Germinal center (tissue), 1 donor: ENCODE measurements around the gene CKB.
A peak's percentile ranks its signal among the peaks of the same experiment; 100 is the strongest.

Source experiments
- DNase-seq: peaks from one replicate; pipeline ENCODE4 v3.0.0; 2012; ENCODE audit warnings: mixed read lengths, low spot score

Gene CKB

GRCh38 chr14:103549361-103550311 lies 27.0 kb upstream of the CKB start:
- no peak for DNase-seq

GRCh38 chr14:103548463-103549351 lies 26.1 kb upstream of the CKB start:
- DNase-seq, result no peak

GRCh38 chr14:103547941-103548462 lies 25.4 kb upstream of the CKB start:
- no peak for DNase-seq

GRCh38 chr14:103547455-103547940 lies 24.9 kb upstream of the CKB start:
- DNase-seq, result no peak

- DNase-seq, result peak; percentile 85
Observed at GRCh38 chr14:103546652-103547454, 24.2 kb upstream of the CKB start.

GRCh38 chr14:103545915-103546651 lies 23.5 kb upstream of the CKB start:
- no peak for DNase-seq

- DNase-seq, result no peak
Observed at GRCh38 chr14:103545219-103545914, 22.7 kb upstream of the CKB start.

GRCh38 chr14:103544388-103545218 lies 22.0 kb upstream of the CKB start:
- DNase-seq, result no peak

- DNase-seq, result no peak
Observed at GRCh38 chr14:103543721-103544387, 21.2 kb upstream of the CKB start.

GRCh38 chr14:103543140-103543539 lies 20.5 kb upstream of the CKB start:
- DNase-seq, result no peak

GRCh38 chr14:103542605-103543088 lies 20.0 kb upstream of the CKB start:
- DNase-seq, result no peak

GRCh38 chr14:103541709-103542604 lies 19.3 kb upstream of the CKB start:
- no peak for DNase-seq

GRCh38 chr14:103540821-103541708 lies 18.4 kb upstream of the CKB start:
- no peak for DNase-seq

GRCh38 chr14:103539056-103539825 lies 16.6 kb upstream of the CKB start:
- DNase-seq, result no peak

- DNase-seq, result no peak
Observed at GRCh38 chr14:103538291-103539055, 15.8 kb upstream of the CKB start.
